GM10847 (cell line): ENCODE measurements around the gene CCN5.

Source experiments
- POLR2A ChIP-seq: IDR thresholded peaks from 2 replicates; pipeline ENCODE4 v1.6.1; 2011; ENCODE audit not compliant: insufficient read length; ENCODE audit errors: extremely low read depth

CCN5 gene

DNA sequence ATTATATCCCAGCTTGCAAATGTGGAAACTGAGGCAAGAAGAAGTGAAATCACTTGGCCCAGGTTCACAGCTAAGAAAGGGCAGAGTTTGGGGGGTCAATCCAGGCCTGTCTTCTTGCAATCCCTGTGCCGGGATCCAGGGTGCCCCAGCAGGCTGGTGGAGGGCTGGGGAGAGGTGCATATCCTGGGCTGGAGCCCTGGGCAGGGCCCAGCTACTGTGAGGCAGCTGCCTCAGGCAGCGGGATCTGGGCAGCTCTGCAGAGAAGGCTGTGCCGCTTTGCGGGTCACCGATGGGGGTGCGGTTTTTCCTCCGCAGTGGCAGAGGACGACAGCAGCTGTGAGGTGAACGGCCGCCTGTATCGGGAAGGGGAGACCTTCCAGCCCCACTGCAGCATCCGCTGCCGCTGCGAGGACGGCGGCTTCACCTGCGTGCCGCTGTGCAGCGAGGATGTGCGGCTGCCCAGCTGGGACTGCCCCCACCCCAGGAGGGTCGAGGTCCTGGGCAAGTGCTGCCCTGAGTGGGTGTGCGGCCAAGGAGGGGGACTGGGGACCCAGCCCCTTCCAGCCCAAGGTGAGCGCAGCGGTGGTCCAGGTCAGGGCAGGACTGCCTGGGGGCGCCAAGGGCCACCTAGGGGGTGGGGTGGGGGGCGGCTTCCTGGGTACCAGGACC is 9.4 kb downstream of the CCN5 start:
- TF ChIP-seq POLR2A: no peak

DNA sequence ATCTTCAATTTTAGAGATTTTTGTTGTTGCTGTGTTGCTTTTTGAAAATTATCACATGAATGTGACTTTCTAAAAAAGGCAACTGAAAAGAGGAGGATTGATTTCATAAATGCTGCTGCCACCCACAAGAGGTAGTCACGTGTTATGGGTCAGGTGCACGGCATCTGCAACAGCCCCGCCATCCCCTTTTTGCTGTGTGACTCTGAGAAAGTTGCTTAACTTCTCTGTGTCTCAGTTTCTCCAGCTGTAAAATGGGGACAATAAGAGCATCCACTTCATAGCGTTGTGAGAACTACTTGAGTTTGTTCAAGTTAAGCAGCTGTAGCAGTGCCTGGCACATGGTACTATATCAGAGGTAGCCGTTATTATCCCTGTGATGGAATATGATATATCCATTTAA is 10.7 kb downstream of the CCN5 start:
- no peak for TF ChIP-seq POLR2A

- TF ChIP-seq POLR2A: no peak
Measured at GRCh38 chr20:44727039-44727438, 11.9 kb downstream of the CCN5 start.

DNA sequence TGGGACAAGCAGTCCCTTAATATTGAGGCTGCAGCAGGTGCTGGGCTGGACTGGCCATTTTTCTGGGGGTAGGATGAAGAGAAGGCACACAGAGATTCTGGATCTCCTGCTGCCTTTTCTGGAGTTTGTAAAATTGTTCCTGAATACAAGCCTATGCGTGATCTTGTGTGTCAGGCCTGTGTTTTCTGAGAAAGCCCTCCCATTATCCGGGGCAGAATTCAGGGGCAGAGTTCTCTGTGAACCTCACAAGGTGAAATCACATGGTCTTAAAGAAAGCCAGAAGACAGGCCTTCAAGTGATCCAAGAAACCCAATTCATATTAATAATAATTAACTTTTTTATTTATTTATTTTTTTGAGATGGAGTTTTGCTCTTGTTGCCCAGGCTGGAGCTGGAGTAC is 12.5 kb downstream of the CCN5 start:
- no peak for TF ChIP-seq POLR2A

- TF ChIP-seq POLR2A: no peak
Measured at GRCh38 chr20:44728801-44729443, 13.8 kb downstream of the CCN5 start.

DNA sequence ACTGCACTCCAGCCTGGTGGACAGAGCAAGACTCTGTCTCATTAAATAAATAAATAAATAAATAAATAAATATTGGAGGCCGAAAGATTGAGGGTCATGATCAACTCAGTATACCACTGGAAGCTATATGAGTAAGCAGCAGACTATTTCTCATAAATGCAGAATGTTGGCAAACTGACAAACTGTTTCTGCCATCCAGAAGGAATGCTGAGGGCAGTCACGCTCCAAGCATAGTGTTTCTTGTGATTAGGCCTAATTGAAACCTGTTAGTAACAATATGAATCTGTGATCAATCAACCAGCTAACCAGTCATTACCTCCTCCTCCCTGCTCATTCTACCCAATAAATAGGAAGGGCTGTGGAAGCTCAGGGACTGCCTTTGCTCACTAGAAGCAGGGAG is 15.3 kb downstream of the CCN5 start:
- no peak for TF ChIP-seq POLR2A

DNA sequence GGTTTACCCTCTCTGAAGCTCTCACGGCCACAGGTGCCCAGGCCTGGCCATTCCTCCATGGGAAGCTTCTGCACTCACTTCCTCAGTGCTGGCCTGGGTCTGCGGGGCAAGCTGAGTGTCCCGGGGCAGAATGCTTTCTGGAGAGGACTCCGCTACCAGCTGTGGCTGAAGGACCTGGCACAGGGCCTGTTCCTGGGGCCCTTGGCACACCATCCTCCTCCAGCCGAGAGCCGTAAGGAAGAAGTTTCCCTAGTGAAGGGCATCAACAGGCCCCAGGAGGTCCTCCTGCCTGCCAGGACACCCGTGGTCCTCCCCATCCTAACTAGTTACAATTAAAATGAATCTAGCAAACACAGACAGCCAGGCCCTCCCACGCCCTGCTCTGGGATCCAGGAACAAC is 16.5 kb downstream of the CCN5 start:
- TF ChIP-seq POLR2A: no peak

GRCh38 chr20:44732327-44732726 is 17.2 kb downstream of the CCN5 start:
- no peak for TF ChIP-seq POLR2A

- TF ChIP-seq POLR2A: no peak
Measured at GRCh38 chr20:44733341-44734069, 18.3 kb downstream of the CCN5 start.

- no peak for TF ChIP-seq POLR2A
Measured at GRCh38 chr20:44734938-44735337, 19.8 kb downstream of the CCN5 start.

- TF ChIP-seq POLR2A: no peak
Measured at GRCh38 chr20:44735816-44736169, 20.6 kb downstream of the CCN5 start.

DNA sequence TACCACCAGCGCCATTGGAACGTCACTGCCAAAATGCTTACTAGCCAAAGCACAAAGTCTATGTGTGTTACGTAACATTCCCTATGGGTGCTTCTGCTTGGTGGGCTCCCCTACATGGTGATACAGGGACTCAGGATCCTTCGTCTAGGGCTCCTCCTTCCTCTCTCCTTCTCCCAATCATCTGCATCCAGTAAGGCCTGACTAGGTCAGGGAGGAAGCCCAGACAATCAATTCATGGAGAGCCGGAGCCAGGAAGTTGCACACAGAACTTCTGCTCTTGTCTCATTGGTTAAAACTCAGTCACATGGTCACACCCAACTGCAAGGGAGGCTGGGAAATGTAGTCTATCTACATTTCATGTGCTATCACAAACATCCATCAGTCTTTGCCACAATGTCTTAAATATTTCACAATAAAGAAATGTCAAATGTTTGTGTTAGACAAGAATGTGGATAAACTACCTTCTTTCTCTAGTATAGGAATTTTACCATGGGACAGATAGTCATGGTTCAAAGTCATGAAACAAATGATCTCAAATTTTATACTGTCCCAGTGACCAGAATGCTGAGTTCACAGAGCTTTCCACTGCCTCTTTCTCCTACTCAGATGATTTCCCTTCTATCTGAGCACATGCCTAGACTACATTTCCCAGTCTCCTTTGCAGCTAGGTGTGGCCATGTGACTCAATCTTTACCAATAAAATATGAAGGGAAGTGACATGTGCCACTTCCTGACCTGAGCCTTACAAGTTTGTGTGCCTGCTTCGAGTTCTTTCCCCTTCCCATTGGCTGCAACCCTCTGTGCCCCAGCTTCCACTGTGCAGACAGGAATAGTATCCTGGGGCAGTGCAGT is 21.2 kb downstream of the CCN5 start:
- no peak for TF ChIP-seq POLR2A

DNA sequence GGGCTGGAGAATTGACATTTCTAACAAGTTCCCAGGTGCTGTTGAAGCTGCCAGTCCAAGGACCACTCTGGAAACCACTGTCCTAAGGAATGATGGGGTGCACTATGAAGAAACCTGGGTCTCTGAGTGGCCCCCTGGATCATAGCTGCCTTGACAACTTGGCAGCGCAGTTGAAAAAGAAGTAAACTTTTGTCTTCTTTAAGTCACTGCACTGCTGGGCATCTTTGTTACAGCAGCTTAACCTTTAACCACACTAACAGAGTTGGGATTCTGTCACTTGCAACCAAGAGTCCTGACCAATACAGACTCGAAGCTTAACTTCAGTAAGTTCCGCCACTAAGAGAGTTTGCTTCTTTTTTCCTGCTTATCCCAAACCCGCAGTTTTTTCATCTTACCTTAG is 21.9 kb downstream of the CCN5 start:
- TF ChIP-seq POLR2A: no peak

- no peak for TF ChIP-seq POLR2A
Measured at GRCh38 chr20:44738813-44739477, 23.8 kb downstream of the CCN5 start.

DNA sequence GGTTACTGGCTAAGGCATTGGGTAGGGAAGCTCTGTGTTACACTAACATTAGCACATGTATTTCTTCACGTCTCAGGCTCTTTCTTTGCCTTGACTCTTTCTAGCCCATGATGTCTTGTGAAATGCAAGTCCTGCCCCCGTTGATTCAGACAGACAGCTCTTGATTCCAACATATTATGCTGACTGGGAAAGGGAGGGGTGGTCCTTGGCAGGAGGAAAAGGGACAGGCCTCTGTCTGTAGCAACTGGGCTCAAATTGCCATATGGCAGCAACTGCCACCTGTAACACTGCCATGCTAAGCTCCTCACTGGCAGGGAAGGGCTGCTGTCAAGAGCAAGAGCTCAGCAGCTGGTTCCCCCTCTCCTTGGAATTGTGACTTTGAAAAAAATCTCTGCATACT is 24.8 kb downstream of the CCN5 start:
- no peak for TF ChIP-seq POLR2A
